Left hindlimb (tissue), 1 donor: ENCODE measurements around the gene UPF3B.
"Not testable (repeated sequence)": the region's sequence is repeated elsewhere in the genome, so short reads cannot be mapped to it uniquely, and the experiment has no call there.

ENCODE experiments used
- DNase-seq: peaks from one replicate; pipeline ENCODE4 v3.0.0-alpha.2; 2018

The UPF3B gene

GRCh38 chrX:119852382-119853353, at the start of gene UPF3B:
Gene UPF3B, minus strand, starts transcription at chrX:119852963. Its CDS starts 35 bp downstream, at chrX:119852928.
- DNase-seq = peak; percentile 95

- no peak for DNase-seq
These were observed 48.2 kb upstream of the UPF3B start for GRCh38 chrX:119900976-119901375.

- no peak for DNase-seq
These were observed 46.4 kb upstream of the UPF3B start for GRCh38 chrX:119899125-119899524.

GRCh38 chrX:119895843-119896326, 43.1 kb upstream of the UPF3B start, which contains the start of gene AKAP14:
Gene AKAP14, plus strand, starts transcription at chrX:119895893. Its CDS starts 7,331 bp downstream, at chrX:119903224.
- DNase-seq = no peak

- DNase-seq = not testable (repeated sequence)
These were observed 39.4 kb upstream of the UPF3B start for GRCh38 chrX:119891961-119892692.

GRCh38 chrX:119890626-119891025, 37.9 kb upstream of the UPF3B start:
- not testable (repeated sequence) for DNase-seq

GRCh38 chrX:119887721-119888425, 35.1 kb upstream of the UPF3B start:
- DNase-seq = peak; percentile 50

- DNase-seq = no peak
These were observed 33.0 kb upstream of the UPF3B start for GRCh38 chrX:119885554-119886428.

GRCh38 chrX:119880552-119881437, 28.0 kb upstream of the UPF3B start:
- no peak for DNase-seq

- DNase-seq = no peak
These were observed 27.3 kb upstream of the UPF3B start for GRCh38 chrX:119880076-119880475.

GRCh38 chrX:119878740-119879139, 26.0 kb upstream of the UPF3B start:
- DNase-seq = no peak

- peak; percentile 86 for DNase-seq
These were observed 19.0 kb upstream of the UPF3B start, which contains the start of the genes NDUFA1 and RNF113A for GRCh38 chrX:119871599-119872395. Gene NDUFA1, plus strand, starts transcription at chrX:119871832. Its CDS starts 80 bp downstream, at chrX:119871912. Gene RNF113A, minus strand, starts transcription at chrX:119871733. Its CDS starts 120 bp downstream, at chrX:119871613.

GRCh38 chrX:119871245-119871598, 18.5 kb upstream of the UPF3B start:
- DNase-seq = no peak

- DNase-seq = no peak
These were observed 17.9 kb upstream of the UPF3B start for GRCh38 chrX:119870626-119871131.

- no peak for DNase-seq
These were observed 681 bp upstream of the UPF3B start for GRCh38 chrX:119853444-119853843.

- DNase-seq = no peak
These were observed 18.9 kb downstream of the UPF3B start for GRCh38 chrX:119833905-119834304.

GRCh38 chrX:119828446-119828845, 24.3 kb downstream of the UPF3B start:
- DNase-seq = no peak

GRCh38 chrX:119826399-119826959, 26.3 kb downstream of the UPF3B start:
- no peak for DNase-seq

GRCh38 chrX:119824221-119824620, 28.5 kb downstream of the UPF3B start:
- DNase-seq = not testable (repeated sequence)
